H1 (cell line): ENCODE data around the gene TEKT1. TPM values are rescaled to one million over a fixed set of nuclear protein-coding genes. Genes with fewer than 3 reads are reported as not detected.

ENCODE experiments used
- CTCF ChIA-PET: fragments of 300-600 bp; sonication (Branson Sonifier 250); formaldehyde crosslinking; loops from one replicate; lab custom pipeline; 2021; ENCODE audit not compliant: partially characterized antibody; lab: Charles Lee
- POLR2A ChIA-PET: fragments of 300-600 bp; sonication (Branson Sonifier 250); formaldehyde crosslinking; loops from one replicate; lab custom pipeline; 2021; ENCODE audit warnings: inconsistent platforms; ENCODE audit not compliant: partially characterized antibody; lab: Charles Lee
- DNase-seq, 2 experiments: peaks; one replicate each; pipeline versions ENCODE4 v3.0.0 to v3.0.0-alpha.2; 2010 to 2022; ENCODE audit warnings: low spot score in 2 of 2, low read depth in 1 of 2, mixed read lengths in 1 of 2
- FAIRE-seq: peaks from 2 replicates; lab custom pipeline; 2011; peaks lifted over from hg19 to GRCh38; lab: Jason Lieb, UNC
- H2AFZ ChIP-seq: 2 replicates; pipeline ENCODE4 v1.8.1; 2012; ENCODE audit warnings: low read length, inconsistent platforms
- H2AK5ac ChIP-seq: 2 replicates; pipeline ENCODE4 v1.6.1; 2013; ENCODE audit warnings: low read depth, low read length
- H2BK120ac ChIP-seq: replicated peaks from 2 replicates; pipeline ENCODE3; 2013; ENCODE audit warnings: low read depth, low read length, inconsistent platforms
- H2BK12ac ChIP-seq: 2 replicates; pipeline ENCODE4 v1.6.1; 2013; ENCODE audit warnings: low read depth, low read length
- H2BK15ac ChIP-seq: 2 replicates; pipeline ENCODE4 v1.6.1; 2013; ENCODE audit warnings: low read length
- H2BK20ac ChIP-seq: 2 replicates; pipeline ENCODE4 v1.6.1; 2013; ENCODE audit warnings: low read length
- H2BK5ac ChIP-seq: 2 replicates; pipeline ENCODE4 v1.6.1; 2013; ENCODE audit warnings: low read depth, low read length
- H3K14ac ChIP-seq: 2 replicates; pipeline ENCODE4 v1.6.1; 2013; ENCODE audit warnings: inconsistent platforms; ENCODE audit not compliant: insufficient read length
- H3K18ac ChIP-seq: 2 replicates; pipeline ENCODE4 v1.6.1; 2013; ENCODE audit warnings: low read length; ENCODE audit errors: extremely low read depth
- H3K23ac ChIP-seq: 2 replicates; pipeline ENCODE4 v1.6.1; 2013; ENCODE audit warnings: inconsistent platforms; ENCODE audit not compliant: insufficient read length
- H3K23me2 ChIP-seq: 2 replicates; pipeline ENCODE4 v1.6.1; 2013; ENCODE audit warnings: low read depth, low read length
- H3K27ac ChIP-seq: 2 replicates; pipeline ENCODE4 v1.6.1; 2011; ENCODE audit warnings: low read depth, low read length, inconsistent platforms
- H3K27me3 ChIP-seq, 4 experiments: replicated peaks in 1 of 4; 1 replicate in 1 of 4; 2 replicates in 3 of 4; pipeline versions ENCODE4 v1.6.1 to v1.8.1; 2011 to 2013; ENCODE audit warnings: low read length in 3 of 4, mild to moderate bottlenecking in 3 of 4, inconsistent platforms in 2 of 4, mixed read lengths in 2 of 4, moderate library complexity in 1 of 4; ENCODE audit not compliant: control insufficient read depth in 3 of 4, insufficient read depth in 3 of 4; ENCODE audit errors: extremely low read depth in 1 of 4
- H3K36me3 ChIP-seq, 4 experiments: 2 replicates each; pipeline versions ENCODE4 v1.6.1 to v1.8.1; 2011 to 2013; ENCODE audit warnings: mild to moderate bottlenecking in 4 of 4, low read length in 3 of 4, moderate library complexity in 2 of 4, control low read depth in 1 of 4, inconsistent platforms in 1 of 4; ENCODE audit not compliant: insufficient read depth in 4 of 4, control insufficient read depth in 2 of 4
- H3K4ac ChIP-seq: replicated peaks from 2 replicates; pipeline ENCODE3; 2013; ENCODE audit warnings: low read length, low read depth, mixed read lengths, inconsistent platforms; ENCODE audit not compliant: insufficient read length
- H3K4me1 ChIP-seq, 4 experiments: replicated peaks in 1 of 4; 1 replicate in 1 of 4; 2 replicates in 3 of 4; pipeline versions ENCODE4 v1.6.1 to v1.8.1; 2011 to 2013; ENCODE audit warnings: low read length in 3 of 4, inconsistent platforms in 2 of 4, mixed read lengths in 1 of 4; ENCODE audit not compliant: insufficient read depth in 4 of 4, control insufficient read depth in 3 of 4
- H3K4me2 ChIP-seq, 2 experiments: 2 replicates each; pipeline versions ENCODE4 v1.6.1 to v1.8.1; 2011 to 2013; ENCODE audit warnings: low read depth in 2 of 2, low read length in 2 of 2, control low read depth in 1 of 2, inconsistent platforms in 1 of 2, mild to moderate bottlenecking in 1 of 2; ENCODE audit not compliant: insufficient read depth in 1 of 2
- H3K4me3 ChIP-seq, 4 experiments: fragments of 200-600, 300-600 bp in 1 of 4; sonication (generic), shearing (Covaris generic), sonication (Bioruptor Twin) in 1 of 4; 2 replicates each; pipeline versions ENCODE4 v1.5.1 to v1.8.1; 2011 to 2016; ENCODE audit warnings: low read length in 4 of 4, low read depth in 3 of 4, control low read depth in 2 of 4, inconsistent platforms in 2 of 4, mild to moderate bottlenecking in 2 of 4, mixed read lengths in 1 of 4, moderate library complexity in 1 of 4; ENCODE audit not compliant: insufficient read depth in 2 of 4; ENCODE audit errors: extremely low read depth in 1 of 4
- H3K56ac ChIP-seq: replicated peaks from 2 replicates; pipeline ENCODE3; 2013; ENCODE audit warnings: low read depth, mild to moderate bottlenecking, mixed read lengths, low read length, inconsistent platforms; ENCODE audit not compliant: insufficient read length
- H3K79me1 ChIP-seq: 2 replicates; pipeline ENCODE4 v1.6.1; 2013; ENCODE audit warnings: low read depth, low read length, control low read depth
- H3K79me2 ChIP-seq, 2 experiments: 2 replicates each; pipeline versions ENCODE4 v1.6.1 to v1.8.1; 2012 to 2013; ENCODE audit warnings: low read length in 2 of 2, mild to moderate bottlenecking in 2 of 2, inconsistent platforms in 1 of 2; ENCODE audit not compliant: insufficient read depth in 2 of 2, control insufficient read depth in 1 of 2
- H3K9ac ChIP-seq, 4 experiments: replicated peaks in 1 of 4; 1 replicate in 1 of 4; 2 replicates in 3 of 4; pipeline versions ENCODE4 v1.6.1 to v1.8.1; 2011 to 2013; ENCODE audit warnings: low read depth in 3 of 4, low read length in 3 of 4, control low read depth in 2 of 4, mild to moderate bottlenecking in 2 of 4, moderate library complexity in 2 of 4, inconsistent platforms in 1 of 4; ENCODE audit errors: extremely low read depth in 1 of 4
- H3K9me3 ChIP-seq, 2 experiments: 2 replicates each; pipeline versions ENCODE4 v1.6.1 to v1.8.1; 2012 to 2013; ENCODE audit warnings: mild to moderate bottlenecking in 2 of 2, moderate library complexity in 2 of 2, control low read depth in 1 of 2, inconsistent platforms in 1 of 2, low read depth in 1 of 2, low read length in 1 of 2, mixed read lengths in 1 of 2; ENCODE audit not compliant: insufficient read depth in 2 of 2
- H4K20me1 ChIP-seq, 2 experiments: replicated peaks in 1 of 2; 2 replicates each; pipeline versions ENCODE3 to v1.8.1; 2011 to 2013; ENCODE audit warnings: inconsistent platforms in 2 of 2, low read length in 2 of 2, mild to moderate bottlenecking in 1 of 2; ENCODE audit not compliant: insufficient read depth in 2 of 2, control insufficient read depth in 1 of 2
- H4K5ac ChIP-seq: 2 replicates; pipeline ENCODE4 v1.6.1; 2013; ENCODE audit warnings: low read length, low read depth, mixed read lengths, inconsistent platforms; ENCODE audit not compliant: insufficient read length
- H4K8ac ChIP-seq: 2 replicates; pipeline ENCODE4 v1.8.0; 2013; ENCODE audit warnings: mild to moderate bottlenecking, moderate library complexity, low read length, inconsistent platforms; ENCODE audit not compliant: insufficient read depth; ENCODE audit errors: extremely low read depth
- H4K91ac ChIP-seq: replicated peaks from 2 replicates; pipeline ENCODE3; 2013; ENCODE audit warnings: low read length, mixed read lengths, inconsistent platforms; ENCODE audit not compliant: insufficient read length
- FOSL1 ChIP-seq: IDR thresholded peaks from 2 replicates; pipeline ENCODE4 v1.6.1; 2011; ENCODE audit warnings: mild to moderate bottlenecking, low read depth, low read length, moderate library complexity; ENCODE audit not compliant: insufficient read depth
- GABPA ChIP-seq: IDR thresholded peaks from 2 replicates; pipeline ENCODE4 v1.6.1; 2011; ENCODE audit warnings: mild to moderate bottlenecking, low read length, moderate library complexity, borderline replicate concordance; ENCODE audit not compliant: insufficient read depth
- NANOG ChIP-seq: IDR thresholded peaks from 2 replicates; pipeline ENCODE4 v1.6.1; 2011; ENCODE audit warnings: low read length, low read depth, mild to moderate bottlenecking, inconsistent platforms; ENCODE audit not compliant: insufficient read depth, poor library complexity, severe bottlenecking
- PHF8 ChIP-seq: fragments of 200-600 bp; sonication (generic); conservative IDR thresholded peaks from 2 replicates; pipeline ENCODE4 v1.7.1; 2012; ENCODE audit warnings: low read depth, mild to moderate bottlenecking, inconsistent platforms, low read length, moderate library complexity
- SAP30 ChIP-seq: fragments of 300-600 bp; sonication (generic); IDR thresholded peaks from 2 replicates; pipeline ENCODE4 v1.7.1; 2012; ENCODE audit warnings: low read length, moderate library complexity, mild to moderate bottlenecking, inconsistent platforms; ENCODE audit not compliant: insufficient read depth, insufficient replicate concordance
- SP2 ChIP-seq: IDR thresholded peaks from 2 replicates; pipeline ENCODE4 v1.6.1; 2012; ENCODE audit warnings: mild to moderate bottlenecking, low read length, inconsistent platforms
- WGBS, 2 experiments: shearing (Covaris generic) in 1 of 2; methylation state at CpG; one replicate each; pipeline versions ENCODE4 v1.1.6 to v1.1.7; 2013 to 2015; ENCODE audit warnings: low lambda C conversion rate in 2 of 2, mixed read lengths in 2 of 2, inconsistent platforms in 1 of 2, low coverage in 1 of 2, missing lambda C conversion rate in 1 of 2; ENCODE audit not compliant: insufficient replicate concordance in 2 of 2, insufficient coverage in 1 of 2, insufficient read length in 1 of 2; ENCODE audit errors: extremely low coverage in 1 of 2, missing lambda C conversion rate in 1 of 2; 5-methylcytosine and 5-hydroxymethylcytosine counted together
- polyA plus RNA-seq, 7 experiments: library from polyadenylated mRNA; depleted of rRNA in 3 of 7; stranded (reverse) in 5 of 7; unstranded in 2 of 7; fragments of >200 nt in 5 of 7; fragments of 200-250 nt in 2 of 7; gene quantifications; 1 replicate in 5 of 7; 2 replicates in 1 of 7; 4 replicates in 1 of 7; pipeline versions ENCODE4 v1.2.1 to v1.2.3, GENCODE V29; 2011 to 2013; ENCODE audit warnings: missing spikeins in 2 of 7, mixed read lengths in 2 of 7
- total RNA-seq: library from RNA; stranded (reverse); fragmentation: NEBNext Ultra II Directional; extraction: Animal tissue kit (Norgen Biotek cat#: 25700); gene quantifications from 2 replicates; pipeline ENCODE4 v1.2.1, GENCODE V29; 2021
- TF ChIP-seq, protein P1 (sequence below): IDR thresholded peaks from 2 replicates; pipeline ENCODE4 v1.6.1; 2011; ENCODE audit warnings: low read length, improper control_type of control experiment
- TF ChIP-seq, protein P2 (sequence below): IDR thresholded peaks from 2 replicates; pipeline ENCODE4 v1.6.1; 2012; ENCODE audit warnings: inconsistent platforms
- TF ChIP-seq, protein P3 (sequence below), 3 experiments: IDR thresholded peaks; 1 replicate in 2 of 3; 2 replicates in 1 of 3; pipeline versions ENCODE4 v1.5.1 to v1.6.1; 2011; ENCODE audit warnings: low read length in 3 of 3, mild to moderate bottlenecking in 3 of 3, inconsistent platforms in 2 of 3, low read depth in 1 of 3, moderate library complexity in 1 of 3; ENCODE audit not compliant: insufficient read depth in 1 of 3; ENCODE audit errors: control extremely low read depth in 1 of 3

The TEKT1 gene
- total and polyA plus RNA-seq, 2 of the 8 experiments (the other 6 are each of a cell fraction or from before 2014, with no cell fraction given), result not detected

DNA sequence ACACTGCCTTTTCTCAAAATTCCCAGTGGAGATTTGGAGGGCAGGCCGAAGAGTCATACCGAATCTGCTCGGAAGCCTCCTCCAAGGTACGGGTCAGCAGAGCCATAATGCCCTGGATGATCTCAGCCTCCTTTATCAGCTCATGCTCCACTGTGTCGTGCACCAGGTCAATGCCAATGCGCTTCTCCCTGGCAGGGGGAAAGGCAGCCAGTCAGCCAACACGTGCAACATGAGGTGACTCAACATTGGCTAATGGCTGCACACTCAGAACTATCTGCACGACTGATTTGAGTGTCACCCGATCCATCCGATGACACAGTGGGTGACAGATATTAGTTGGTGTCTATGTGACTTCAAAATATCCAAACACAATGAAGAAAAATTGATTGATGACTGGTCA is 15.8 kb downstream of the TEKT1 start:
- Histone ChIP-seq H3K4me2 (no peak overlapping the region), H3K56ac (no peak overlapping the region), H2BK20ac (no peak overlapping the region; the same call in 1 of the 2 replicates), H2BK12ac (no peak overlapping the region), H2BK15ac (no peak overlapping the region), H3K4me3 (no peak overlapping the region), H3K79me2 (no peaks in the 10 kb centered on the region), H3K4me1 (no peaks in the 10 kb centered on the region), H3K9ac (no peak overlapping the region), H3K9me3 (peaks cover 0 to 3% of the 10 kb centered on the region in 2 experiments; a peak in 1 of 4 replicates), H2AK5ac (no peak overlapping the region), H3K4ac (no peak overlapping the region), H2BK120ac (no peak overlapping the region), H3K79me1 (no peaks in the 10 kb centered on the region), H3K23me2 (no peaks in the 10 kb centered on the region), H3K27ac (no peak overlapping the region), H2BK5ac (no peak overlapping the region), H3K14ac (no peak overlapping the region), H3K36me3 (no peaks in the 10 kb centered on the region), H3K18ac (no peak overlapping the region), H4K8ac (no peak overlapping the region), H3K23ac (no peak overlapping the region), H3K27me3 (no peaks in the 10 kb centered on the region; a peak in 2 of 7 replicates), H4K91ac (no peak overlapping the region), H2AFZ (no peak overlapping the region), H4K5ac (no peak overlapping the region), H4K20me1 (no peaks in the 10 kb centered on the region)
- no peak for FAIRE-seq
- 86% methylated on average over 10 of the region's 10 CpGs; no CpG with 5 or more reads in 1 of the 2 experiments for whole genome bisulfite sequencing, 2 experiments
- POLR2A ChIA-PET, result no interaction called here
- DNase-seq, result no peak
- CTCF ChIA-PET, result interaction anchor here (1.0 kb wide), 1 partner anchor 27 kb away, joined by 3 read pairs; no protein-coding TSS in a partner anchor
- TF ChIP-seq SAP30 (no peak), FOSL1 (no peak), PHF8 (no peak), NANOG (no peak), SP2 (no peak), GABPA (no peak)
- TF ChIP-seq, protein P1, sequence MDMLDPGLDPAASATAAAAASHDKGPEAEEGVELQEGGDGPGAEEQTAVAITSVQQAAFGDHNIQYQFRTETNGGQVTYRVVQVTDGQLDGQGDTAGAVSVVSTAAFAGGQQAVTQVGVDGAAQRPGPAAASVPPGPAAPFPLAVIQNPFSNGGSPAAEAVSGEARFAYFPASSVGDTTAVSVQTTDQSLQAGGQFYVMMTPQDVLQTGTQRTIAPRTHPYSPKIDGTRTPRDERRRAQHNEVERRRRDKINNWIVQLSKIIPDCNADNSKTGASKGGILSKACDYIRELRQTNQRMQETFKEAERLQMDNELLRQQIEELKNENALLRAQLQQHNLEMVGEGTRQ, result no peak
- TF ChIP-seq, protein P2, sequence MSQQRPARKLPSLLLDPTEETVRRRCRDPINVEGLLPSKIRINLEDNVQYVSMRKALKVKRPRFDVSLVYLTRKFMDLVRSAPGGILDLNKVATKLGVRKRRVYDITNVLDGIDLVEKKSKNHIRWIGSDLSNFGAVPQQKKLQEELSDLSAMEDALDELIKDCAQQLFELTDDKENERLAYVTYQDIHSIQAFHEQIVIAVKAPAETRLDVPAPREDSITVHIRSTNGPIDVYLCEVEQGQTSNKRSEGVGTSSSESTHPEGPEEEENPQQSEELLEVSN, result no peak
- TF ChIP-seq, protein P3, sequence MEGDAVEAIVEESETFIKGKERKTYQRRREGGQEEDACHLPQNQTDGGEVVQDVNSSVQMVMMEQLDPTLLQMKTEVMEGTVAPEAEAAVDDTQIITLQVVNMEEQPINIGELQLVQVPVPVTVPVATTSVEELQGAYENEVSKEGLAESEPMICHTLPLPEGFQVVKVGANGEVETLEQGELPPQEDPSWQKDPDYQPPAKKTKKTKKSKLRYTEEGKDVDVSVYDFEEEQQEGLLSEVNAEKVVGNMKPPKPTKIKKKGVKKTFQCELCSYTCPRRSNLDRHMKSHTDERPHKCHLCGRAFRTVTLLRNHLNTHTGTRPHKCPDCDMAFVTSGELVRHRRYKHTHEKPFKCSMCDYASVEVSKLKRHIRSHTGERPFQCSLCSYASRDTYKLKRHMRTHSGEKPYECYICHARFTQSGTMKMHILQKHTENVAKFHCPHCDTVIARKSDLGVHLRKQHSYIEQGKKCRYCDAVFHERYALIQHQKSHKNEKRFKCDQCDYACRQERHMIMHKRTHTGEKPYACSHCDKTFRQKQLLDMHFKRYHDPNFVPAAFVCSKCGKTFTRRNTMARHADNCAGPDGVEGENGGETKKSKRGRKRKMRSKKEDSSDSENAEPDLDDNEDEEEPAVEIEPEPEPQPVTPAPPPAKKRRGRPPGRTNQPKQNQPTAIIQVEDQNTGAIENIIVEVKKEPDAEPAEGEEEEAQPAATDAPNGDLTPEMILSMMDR (IDR thresholded peaks at IDR 0.05; ENCODE audit: control extremely low read depth in 1 of 3, insufficient read depth in 1 of 3, low read depth in 1 of 3, low read length in 3 of 3), result no peak
